HG03354 (cell line): ENCODE results near the gene TNFRSF1A.

Experiments
- ATAC-seq: cut with Tn5 transposase; IDR thresholded peaks from one replicate; pipeline ENCODE4 v1.9.1; 2021; ENCODE audit warnings: mild to moderate bottlenecking; ENCODE audit not compliant: unreplicated experiment, poor library complexity, severe bottlenecking

Gene TNFRSF1A

DNA sequence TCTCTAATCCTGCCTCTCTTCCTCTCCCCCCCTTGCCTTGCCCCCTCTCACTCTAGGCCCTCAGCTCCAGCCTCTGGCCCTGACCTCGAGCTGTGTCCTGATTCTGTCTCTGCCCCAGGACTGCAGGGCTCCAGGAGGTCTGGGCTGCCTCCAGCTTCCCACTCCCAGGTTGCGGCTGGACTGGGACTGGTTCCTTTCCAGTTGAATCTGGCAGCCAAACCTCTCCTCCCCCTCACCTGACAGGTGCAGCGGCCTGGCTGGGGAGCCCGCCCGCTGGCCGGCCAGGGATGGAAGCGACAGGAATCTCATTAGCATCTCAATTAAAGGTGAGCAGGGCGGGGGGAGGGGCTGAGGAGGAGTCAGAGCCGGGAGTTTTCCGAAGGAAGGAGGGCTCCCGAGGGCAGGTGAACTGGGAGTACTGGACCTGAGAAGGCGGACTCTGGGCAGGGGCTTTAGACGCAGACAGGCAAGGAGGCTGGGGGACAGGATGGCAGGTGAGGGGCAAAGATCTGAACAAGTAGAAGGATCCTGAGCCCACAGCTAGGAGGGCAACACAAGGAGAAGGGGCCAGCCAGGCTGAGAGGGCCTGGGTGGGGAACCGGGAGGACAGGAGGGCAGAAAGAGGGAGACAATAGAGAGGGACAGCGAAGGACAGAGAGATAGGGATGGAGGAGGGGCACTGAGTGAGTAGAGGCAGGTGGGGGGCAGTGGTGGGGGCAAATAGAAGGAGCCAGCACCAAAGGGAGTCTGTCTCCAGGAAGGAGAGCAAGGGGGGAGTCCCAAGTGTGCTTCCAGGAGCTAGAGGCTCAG lies 33.6 kb upstream of the TNFRSF1A start, which contains the start of gene SCNN1A:
Gene SCNN1A, minus strand, starts transcription at position 295 of the 810 bp plus-strand sequence. CDS start 780 bp downstream, outside the sequence.
- no peak for ATAC-seq

DNA sequence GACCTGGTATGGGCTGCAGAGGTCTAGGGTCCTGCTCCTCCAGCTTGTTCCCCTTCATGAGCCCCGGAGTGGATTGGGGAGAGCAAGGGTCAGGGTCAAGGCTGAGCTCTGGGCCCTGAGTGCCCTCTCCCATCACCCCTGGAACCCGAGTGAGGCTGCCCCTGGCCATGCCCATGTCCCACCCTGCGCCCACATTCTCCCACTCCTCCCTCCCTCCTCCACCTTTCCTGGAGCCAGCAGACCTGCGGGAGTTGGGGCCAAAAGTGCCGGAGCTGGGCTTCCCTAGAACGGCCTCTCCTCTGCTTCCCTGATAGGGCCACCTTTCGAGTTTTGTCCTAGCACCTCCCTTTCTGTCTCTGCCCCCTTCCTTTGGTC lies 32.9 kb upstream of the TNFRSF1A start:
- no peak for ATAC-seq

DNA sequence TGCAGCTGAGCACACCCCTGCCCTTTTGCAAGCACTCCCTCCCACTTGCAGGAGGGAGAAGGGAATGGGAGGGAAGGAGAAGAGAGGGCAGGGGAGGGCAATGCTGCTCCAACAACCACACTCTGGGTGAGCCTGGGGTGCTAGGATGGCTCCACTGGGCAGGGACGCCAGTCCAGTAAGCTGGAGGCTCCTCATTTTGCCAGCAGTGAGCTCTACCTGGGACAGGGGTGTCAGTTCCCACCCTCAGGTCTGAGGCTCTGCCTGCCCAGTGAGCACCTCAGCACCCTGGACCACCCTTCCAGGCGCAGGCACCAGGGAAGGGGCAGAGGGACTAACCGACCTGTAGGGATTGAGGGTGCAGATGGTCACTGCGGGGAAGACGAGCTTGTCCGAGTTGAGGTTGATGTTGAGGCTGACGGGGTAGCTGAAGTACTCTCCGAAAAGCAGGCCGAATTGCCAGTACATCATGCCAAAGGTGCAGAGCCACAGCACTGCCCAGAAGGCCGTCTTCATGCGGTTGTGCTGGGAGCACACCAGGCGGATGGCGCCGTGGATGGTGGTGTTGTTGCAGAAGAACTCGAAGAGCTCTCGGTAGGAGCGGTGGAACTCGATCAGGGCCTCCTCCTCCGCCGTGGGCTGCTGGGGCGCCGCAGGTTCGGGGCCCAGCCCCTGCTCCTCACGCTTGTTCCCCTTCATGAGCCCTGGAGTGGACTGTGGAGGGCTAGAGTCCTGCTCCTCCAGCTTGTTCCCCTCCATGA lies 32.3 kb upstream of the TNFRSF1A start:
- ATAC-seq, result no peak

DNA sequence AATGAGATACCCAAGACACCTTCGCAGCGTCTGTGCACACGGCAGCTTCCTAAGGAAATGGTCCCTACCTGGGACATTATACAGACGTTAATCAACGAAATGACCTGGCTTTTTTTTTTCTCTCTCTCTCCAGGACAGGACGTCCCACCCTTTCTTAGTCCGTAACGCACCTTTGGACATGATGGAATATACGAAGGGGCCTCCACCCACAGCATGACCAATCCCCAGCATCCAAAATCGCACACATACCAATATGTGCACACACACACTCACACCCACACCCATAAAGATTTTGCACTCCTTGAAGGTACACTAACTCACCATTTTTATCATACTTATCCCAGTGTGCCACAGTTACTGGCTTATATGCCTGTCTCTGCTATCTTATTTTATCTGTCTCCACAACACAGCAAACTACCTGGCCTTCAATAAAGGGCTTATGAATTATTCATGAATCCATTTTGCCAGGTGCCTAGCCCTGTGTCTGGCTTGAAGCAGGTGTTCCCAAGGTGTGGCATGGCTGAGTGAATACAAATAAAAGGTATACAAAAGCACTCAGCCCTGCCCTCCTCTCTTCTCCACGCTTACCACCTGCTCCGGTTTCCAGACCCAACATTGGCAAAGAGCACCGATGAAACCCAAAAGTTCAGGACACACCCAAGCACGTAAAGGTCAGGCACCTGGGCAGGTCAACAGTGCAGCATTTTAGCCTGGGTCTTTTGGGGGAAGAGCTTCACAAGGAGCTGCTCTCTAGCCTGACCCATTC lies 31.3 kb upstream of the TNFRSF1A start:
- ATAC-seq, result no peak

DNA sequence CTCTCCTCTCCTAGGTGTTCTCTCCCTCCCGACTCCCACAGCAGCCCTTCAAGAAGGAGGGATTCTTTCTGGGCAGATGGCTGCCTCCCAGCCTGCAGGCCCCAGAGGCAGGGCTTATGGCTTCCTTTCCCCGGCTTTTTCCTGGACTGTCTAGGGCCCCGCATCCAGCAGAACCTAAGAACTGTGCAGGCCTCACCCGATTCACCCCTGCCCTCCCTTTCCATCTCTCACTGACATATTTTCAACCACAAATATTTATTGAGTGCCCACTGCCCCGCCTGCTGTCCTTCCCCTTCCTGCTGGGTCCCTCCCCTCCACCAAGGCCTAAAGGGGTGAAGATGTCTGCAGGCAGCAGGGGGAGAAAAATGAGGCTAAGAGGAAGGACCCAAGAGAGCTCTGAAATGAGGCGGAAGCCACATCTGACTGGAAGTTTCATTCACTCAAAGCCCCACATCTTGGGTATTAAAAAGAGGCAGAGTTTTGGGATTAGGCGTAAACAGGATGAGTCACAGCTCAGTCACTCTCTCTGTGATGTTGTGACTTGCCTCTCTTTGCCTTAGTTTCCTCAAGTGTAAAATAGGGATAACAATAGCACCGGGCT lies 30.6 kb upstream of the TNFRSF1A start:
- no peak for ATAC-seq

DNA sequence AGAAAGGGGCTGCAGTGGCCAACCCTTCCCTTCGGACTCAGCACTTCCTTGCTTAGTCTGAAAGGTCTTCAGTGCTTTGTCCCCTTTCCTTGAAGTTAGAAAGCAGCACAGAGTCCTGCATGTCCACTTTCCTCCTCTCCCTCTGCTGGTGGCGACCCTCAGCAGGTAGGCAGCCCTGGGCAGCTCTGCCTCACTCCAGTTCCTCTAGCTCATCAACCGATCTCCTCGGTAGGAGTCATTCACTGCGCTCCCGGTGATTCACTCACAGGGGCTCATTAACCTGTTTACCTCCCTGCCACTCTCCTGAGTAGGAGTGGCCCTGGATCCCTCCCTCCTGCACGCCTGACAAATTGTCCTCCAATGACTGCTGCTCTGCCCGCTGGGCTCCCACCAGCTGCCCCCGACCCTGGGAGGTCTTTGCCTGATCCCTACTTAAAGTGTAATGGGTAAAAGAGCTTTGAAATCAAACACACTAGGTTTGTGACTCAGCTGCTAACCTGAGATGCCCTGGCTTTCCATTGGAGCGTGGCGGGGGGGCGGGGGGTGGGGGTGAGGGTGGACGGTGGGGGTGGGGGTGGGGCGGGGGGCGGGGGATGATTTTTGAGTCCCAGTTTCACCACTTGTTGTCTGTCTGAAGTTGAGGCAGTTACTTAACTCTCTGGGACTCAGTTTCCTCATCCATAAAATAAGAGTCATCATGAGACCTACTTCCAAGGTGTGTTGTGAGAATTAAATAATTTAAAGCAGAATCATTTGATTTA lies 29.3 kb upstream of the TNFRSF1A start:
- no peak for ATAC-seq

DNA sequence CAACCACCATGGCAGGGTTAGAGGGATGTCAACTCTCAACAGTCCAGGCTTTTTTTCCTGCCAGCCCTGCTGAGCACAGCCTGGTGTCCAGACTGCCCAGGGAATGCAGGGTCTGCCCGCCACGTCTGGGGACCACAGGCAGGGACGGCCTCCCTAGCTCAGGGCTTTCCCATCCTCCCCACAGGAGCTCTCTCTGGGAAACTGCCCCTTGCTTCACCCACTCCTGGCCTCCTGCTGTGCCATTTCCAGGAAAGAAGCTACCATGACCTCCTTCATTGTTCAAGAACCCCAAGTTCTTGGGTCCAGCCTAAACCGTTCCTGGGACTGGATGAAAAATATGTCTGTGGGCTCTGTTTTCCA lies 28.7 kb upstream of the TNFRSF1A start:
- ATAC-seq, result no peak

DNA sequence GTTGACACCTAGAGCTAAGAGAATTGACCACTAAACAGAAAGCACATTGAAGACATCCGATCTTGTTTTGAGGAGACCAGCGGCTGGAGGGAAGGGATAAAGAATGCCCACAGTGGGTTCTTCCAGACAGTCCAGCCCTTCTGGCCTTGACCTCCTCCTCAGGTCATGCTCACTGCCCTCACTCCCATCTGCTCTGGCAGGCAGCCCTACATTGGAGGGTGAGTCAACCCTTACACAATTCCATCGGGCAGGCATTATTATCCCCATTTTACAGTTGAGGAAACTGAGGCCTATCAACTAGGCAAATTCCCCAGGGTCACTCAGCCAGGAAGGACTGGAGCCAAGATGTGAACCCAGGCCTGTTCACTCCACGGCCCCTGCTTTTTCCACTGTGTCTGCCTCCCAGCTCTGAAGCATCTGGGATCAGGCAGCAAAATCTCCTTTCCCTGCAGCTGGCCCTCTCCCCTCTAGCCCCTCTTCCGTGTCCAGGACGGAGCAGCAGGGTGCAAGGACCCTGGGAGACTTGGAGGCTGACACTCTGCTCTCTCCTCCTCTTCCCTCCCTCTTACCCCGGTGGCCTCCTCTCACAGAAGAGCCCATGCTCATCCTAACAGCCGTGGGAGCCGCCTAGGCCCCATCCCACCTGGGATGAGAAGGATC lies 28.2 kb upstream of the TNFRSF1A start:
- ATAC-seq, result no peak

DNA sequence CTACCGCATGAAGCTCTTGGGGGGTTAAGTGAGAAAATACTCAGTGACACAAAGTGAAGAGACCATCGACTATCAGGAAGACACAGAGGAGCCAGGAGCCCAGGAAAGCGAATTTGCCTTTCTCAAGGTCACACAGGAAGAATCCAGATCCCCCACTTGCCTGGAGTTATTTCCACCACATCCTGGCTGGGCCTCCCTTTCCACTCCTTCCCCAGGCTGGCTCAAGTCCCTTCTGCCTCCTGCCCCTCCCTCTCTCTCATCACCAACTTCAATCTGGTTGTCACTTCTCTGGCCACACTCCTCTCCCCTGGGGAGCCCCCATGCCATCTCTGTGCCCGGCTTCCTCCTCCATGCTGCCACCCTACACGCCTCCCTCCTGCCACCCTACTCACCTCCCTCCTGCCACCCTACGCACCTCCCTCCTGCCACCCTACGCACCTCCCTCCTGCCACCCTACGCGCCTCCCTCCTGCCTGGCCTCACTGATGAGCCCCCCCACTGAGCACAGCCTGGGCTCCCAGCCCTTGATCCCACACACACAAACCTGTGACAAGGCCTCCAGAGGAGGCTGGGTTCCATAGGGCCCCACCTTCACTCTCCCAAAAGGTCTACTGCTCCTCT lies 27.1 kb upstream of the TNFRSF1A start:
- ATAC-seq, result no peak

DNA sequence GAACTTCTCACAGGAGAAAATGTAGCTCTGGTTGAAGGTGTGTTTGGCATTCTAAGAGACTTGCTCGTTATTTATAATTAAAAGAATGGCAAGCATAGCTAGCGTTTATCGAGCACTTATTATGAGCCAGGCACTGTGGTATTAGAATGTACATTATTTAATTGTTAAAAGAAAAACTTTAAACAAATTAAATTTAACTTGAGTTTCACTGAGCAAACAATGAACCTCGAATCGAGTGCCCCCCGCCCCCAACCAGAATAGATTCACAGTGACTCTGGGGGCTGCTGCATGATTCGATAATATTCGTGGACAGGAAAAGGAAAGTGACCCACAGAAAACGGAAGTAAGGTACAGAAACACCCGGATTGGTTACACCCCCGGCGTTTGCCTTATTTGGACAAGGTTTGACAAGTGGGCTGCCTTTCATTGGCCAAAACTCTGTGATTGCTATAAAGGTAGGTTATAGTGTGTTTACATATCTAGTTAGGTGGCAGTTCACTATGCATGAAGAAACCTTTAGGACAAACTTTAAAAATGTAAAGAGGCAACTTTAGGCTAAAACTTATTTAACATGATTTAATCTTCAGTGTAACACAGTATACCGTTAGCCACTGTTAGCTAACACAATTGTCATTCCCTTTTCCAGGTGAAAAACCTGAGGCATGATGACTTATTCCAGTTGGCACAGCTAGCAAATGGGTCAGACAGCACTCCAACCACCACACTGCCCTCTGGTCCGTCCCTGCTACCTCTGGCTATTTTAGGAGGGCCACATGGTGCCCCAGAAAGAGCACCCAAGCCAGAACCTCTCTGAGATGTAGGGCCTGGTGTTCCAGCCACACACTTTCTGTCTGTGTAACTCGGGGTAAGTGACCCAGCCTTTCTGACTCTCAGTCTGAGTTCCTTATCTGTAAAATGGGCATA lies 26.4 kb upstream of the TNFRSF1A start:
- no peak for ATAC-seq

DNA sequence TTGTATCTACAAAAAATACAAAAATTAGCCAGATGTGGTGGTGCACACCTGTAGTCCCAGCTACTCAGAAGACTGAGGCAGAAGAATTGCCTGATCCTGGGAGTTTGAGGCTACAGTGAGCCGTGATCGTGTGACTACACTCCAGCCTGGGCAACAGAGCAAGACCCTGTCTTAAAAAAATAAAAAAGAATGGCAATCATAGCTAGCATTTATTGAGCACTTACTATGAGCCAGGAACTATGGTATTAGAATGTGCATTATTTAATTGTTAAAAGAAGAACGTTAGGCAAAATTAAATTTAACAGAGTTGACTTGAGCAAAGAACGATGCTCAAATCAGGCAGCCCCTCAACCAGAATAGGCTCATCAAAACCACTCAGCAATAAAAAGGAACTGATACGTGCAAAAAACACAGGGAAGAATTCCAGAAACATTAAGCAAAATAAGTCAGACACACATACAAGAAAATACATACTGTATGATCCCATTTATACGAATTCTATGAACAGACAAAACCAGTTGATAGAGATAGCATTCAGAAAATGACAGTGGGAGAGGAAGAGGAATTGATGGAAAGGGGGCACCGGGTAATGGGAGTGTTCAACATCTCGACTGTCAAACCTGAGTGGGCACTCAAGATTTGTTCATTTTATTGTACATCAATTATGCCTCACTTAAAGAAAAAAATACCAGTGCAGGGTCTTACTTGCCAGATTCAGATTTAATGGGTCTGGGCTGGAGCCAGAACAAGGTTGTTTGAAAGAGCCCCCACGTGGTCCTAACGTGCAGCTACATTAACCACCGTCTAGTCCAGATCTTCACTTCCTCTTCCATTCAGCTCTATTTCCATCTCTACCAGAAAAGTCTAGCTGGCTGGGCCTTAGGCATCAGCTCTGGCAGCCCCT lies 25.4 kb upstream of the TNFRSF1A start:
- ATAC-seq, result peak; percentile 80

DNA sequence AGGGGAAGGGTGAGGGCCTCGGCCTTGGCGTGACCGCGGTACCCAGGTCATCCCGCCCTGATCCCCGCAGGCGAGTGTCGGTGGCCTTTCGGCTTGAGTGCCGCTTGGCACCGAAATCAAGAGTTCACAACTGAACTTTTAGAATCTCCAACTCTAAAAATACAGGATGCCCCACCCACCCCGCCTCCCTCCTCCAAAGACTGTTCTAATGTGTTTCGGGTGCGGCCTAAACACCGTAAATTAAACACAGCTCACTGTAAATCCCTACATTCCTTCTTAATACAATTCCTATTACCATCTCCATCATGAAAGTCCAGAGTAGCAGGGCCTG lies 22.1 kb upstream of the TNFRSF1A start:
- no peak for ATAC-seq

DNA sequence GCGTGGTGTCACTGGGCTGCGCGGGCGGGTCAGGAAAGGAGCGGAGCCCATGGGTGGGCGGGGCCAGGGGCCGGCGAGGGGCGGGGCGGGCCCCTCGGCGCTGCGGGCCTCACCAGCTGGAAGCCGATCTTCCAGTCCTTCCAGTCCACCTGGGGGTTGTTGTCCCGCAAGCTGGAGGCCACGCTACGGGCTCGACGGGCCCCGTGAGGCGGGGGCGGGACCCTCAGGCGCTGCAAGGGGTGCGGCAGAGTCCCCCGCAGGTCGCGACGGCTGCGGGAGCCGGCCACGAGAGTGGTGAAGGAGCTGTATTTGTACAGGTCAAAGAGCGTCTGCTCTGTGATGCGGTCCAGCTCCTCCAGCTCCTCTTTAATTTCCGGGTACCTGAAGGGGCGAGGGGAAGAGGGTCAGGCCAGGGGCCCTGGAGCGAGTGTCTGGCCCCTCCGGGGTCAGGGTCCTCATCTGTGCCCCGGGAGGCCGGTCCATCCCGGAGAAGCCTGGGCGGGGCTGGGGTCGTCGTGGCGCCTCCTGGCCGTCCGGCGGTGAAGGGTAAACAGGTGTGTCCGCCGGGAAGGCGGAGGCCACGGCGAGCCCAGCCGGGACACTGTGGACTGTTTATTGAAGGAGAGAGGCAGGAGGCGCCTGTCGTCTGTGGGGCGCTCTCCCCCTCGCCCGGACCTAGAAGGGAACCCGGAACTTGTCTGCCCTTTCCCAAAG lies 21.6 kb upstream of the TNFRSF1A start:
- ATAC-seq, result no peak

DNA sequence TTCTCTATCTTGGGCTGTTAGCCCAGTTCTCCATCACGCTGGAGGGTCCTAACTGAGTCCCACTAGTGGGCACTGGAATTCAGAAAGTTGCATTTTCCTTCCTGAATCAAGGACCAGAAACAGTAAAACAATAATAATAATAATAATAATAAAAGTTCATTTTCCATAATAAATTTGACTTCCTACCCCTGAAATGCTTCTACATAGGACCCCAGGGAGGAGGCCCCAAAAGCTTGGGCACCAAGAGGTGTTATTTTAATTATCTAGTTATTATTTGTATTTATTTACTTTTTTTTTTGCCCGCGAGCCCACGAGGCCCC lies 21.1 kb upstream of the TNFRSF1A start:
- no peak for ATAC-seq

DNA sequence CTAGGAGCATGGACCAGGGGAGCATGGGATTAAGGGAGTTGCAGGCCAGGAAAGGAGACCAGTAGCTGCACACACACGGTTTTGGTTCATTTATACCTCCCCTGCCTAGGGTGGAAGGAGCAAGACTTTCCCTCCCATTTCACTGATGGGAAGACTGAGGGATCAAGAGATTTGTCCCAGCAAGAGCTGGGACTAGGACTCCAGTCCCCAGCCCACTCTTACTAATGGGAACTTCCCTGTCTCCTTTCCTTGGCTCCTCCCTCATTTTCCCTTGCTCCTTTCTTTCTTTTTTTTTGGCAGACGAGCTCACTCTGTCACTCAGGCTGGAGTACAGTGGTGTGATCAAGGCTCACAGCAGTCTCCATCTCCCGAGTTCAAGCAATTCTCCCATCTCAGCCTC lies 20.5 kb upstream of the TNFRSF1A start:
- no peak for ATAC-seq

DNA sequence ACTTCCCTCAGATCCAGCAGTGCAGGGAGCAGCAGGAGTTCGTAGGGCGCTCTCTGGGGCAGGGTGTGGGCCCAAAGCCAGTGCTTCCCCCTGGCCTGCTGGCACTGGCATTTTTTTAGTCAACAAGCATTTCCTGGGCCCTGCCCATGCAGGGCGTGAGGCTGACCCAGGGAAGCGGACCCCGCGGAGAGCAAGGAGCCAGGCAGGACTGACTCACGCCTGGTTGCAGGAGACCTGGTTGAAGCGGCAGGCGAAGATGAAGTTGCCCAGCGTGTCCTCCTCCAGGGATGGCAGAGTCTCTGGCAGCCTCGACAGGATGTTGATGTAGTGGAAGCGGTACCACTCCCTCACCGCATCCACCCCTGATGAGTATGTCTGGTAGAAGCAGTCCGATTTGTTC lies 20.0 kb upstream of the TNFRSF1A start:
- no peak for ATAC-seq
